ENCODE measurements around the gene TOMM70.

The TOMM70 gene

DNA sequence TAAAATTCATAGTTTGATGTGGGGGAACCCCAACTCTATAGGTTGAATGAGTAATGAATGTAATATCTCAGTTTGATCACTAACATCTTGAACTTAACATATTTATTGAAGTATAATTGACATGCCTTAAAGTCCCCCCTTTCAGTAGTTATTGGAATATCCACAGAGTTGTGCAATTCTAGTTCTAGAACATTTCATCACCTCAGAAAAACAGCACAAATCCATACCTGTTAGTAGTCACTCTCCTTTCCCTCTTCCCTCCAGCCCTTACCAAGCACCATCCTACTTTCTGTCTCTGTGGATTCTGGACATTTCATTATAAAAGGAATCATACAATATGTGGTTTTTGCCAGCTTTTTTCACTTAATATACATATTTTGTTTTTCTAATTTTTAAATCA is 75.1 kb downstream of the TOMM70 start:
- no peak for DNase-seq (ENCODE audit: low spot score)

DNA sequence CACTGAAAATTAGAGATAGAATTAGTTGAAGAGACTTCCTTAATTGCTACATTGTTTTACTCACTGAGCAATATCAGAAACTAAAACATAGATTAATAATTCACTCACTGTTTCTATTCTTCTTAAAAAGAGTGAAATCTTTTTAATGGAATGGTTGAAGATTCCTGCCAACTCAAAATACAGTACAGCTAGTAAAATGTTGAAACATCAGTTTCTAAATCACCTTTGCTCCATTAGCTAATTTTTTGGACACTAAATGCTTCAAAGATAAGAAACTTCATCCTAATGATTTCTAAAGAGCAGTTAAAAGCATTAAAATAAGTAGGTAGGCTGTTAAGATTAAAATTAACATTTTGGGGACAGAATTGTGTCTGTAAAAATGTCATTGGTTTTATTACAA is 76.8 kb downstream of the TOMM70 start:
- no peak for DNase-seq (ENCODE audit: low spot score)

DNA sequence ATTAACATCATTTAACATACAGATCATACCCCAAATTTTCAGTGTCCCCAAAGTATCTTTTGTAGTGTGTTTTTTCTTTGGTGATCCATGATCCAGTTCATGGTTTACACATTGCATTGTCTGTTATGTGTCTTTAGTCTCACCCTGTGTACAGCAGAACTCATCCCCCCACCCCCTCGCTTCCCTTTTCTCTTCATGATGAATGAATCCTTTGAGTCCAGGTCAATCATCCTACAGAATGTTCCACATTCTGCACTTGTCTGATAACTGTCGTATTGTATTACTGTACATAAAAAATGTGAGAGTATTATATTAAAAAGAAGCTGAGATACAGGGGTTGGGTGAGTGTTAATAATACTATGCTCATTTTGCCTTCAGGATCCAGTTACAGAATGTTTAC is 80.9 kb downstream of the TOMM70 start:
- no peak for DNase-seq (ENCODE audit: low spot score)

DNA sequence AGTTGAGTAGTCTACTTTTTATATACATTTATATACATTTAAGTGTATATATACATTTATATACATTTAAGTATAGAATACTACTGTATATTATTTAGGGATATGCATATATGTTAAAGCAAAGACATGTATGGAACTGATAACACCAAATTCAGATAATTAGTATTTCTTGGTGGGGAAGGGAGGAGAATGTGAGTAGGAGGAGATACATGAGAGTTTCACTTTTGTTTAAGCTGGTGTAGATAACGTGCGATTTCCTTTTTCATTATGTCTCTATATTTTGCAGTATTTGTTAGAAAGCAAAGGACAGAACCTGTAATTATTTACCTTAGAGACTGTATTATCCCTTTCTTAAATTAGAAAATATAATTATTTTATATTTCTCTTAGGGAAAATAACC is 83.0 kb downstream of the TOMM70 start:
- DNase-seq (ENCODE audit: low spot score) = no peak

DNA sequence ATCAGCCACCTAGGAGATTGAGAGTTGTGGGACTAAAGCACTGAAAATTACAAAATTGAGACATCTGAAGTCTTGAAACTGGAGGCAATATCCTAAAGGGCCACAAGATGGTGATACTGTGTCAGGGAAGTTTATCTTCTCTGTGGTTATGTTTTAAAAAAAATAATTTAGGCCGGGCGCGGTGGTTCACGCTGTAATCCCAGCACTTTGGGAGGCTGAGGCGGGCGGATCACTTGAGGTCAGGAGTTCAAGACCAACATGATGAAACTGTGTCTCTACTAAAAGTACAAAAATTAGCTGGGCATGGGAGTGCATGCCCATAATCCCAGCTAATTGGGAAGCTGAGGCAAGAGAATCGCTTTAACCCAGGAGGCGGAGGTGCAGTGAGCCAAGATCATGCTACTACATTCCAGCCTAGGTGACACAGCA is 84.2 kb downstream of the TOMM70 start:
- peak; percentile 65 for DNase-seq (ENCODE audit: low spot score)
